IPS DF 19.7 (cell line): ENCODE measurements around the gene UTP3.
"Not testable (repeated sequence)": the region's sequence is repeated elsewhere in the genome, so short reads cannot be mapped to it uniquely, and the experiment has no call there.

Experiments
- DNase-seq: peaks from one replicate; pipeline ENCODE4 v3.0.0-alpha.2; 2013; ENCODE audit warnings: low read depth, low spot score

The UTP3 gene

GRCh38 chr4:70687821-70688794, at the start of gene UTP3:
Gene UTP3, plus strand, starts transcription at chr4:70688532. Its CDS starts 146 bp downstream, at chr4:70688678.
- peak; percentile 96 for DNase-seq

GRCh38 chr4:70640192-70640591, 48.1 kb upstream of the UTP3 start:
- no peak for DNase-seq

GRCh38 chr4:70650741-70651140, 37.6 kb upstream of the UTP3 start:
- not testable (repeated sequence) for DNase-seq

GRCh38 chr4:70651864-70652506, 36.3 kb upstream of the UTP3 start:
- peak; percentile 15 for DNase-seq

GRCh38 chr4:70654605-70655011, 33.7 kb upstream of the UTP3 start:
- DNase-seq = no peak

- no peak for DNase-seq
Measured at GRCh38 chr4:70657326-70657725, 31.0 kb upstream of the UTP3 start.

GRCh38 chr4:70658418-70658817, 29.9 kb upstream of the UTP3 start:
- no peak for DNase-seq

- no peak for DNase-seq
Measured at GRCh38 chr4:70660106-70660505, 28.2 kb upstream of the UTP3 start.

GRCh38 chr4:70661309-70661922, 26.9 kb upstream of the UTP3 start:
- DNase-seq = not testable (repeated sequence)

GRCh38 chr4:70666369-70666768, 22.0 kb upstream of the UTP3 start, which contains the start of gene JCHAIN:
Gene JCHAIN, minus strand, starts transcription at chr4:70666508. Its CDS starts 18 bp downstream, at chr4:70666490.
- DNase-seq = no peak

GRCh38 chr4:70667740-70668535, 20.4 kb upstream of the UTP3 start:
- no peak for DNase-seq

- DNase-seq = no peak
Measured at GRCh38 chr4:70670332-70671014, 17.9 kb upstream of the UTP3 start.

GRCh38 chr4:70671091-70671490, 17.2 kb upstream of the UTP3 start:
- DNase-seq = no peak

- DNase-seq = no peak
Measured at GRCh38 chr4:70674191-70674590, 14.1 kb upstream of the UTP3 start.

- DNase-seq = no peak
Measured at GRCh38 chr4:70674731-70675130, 13.6 kb upstream of the UTP3 start.

- DNase-seq = no peak
Measured at GRCh38 chr4:70676554-70677090, 11.7 kb upstream of the UTP3 start.

- DNase-seq = no peak
Measured at GRCh38 chr4:70678383-70678999, 9.8 kb upstream of the UTP3 start.

- no peak for DNase-seq
Measured at GRCh38 chr4:70680934-70681333, 7.4 kb upstream of the UTP3 start.

GRCh38 chr4:70681704-70682103, 6.6 kb upstream of the UTP3 start:
- DNase-seq = no peak

- DNase-seq = not testable (repeated sequence)
Measured at GRCh38 chr4:70682142-70682541, 6.2 kb upstream of the UTP3 start.
